Upper lobe of left lung (tissue), 6 donors: ENCODE results near the gene KLHL40. TPM values are rescaled to one million over a fixed set of nuclear protein-coding genes. Genes with fewer than 3 reads are reported as not detected.

Experiments
- ATAC-seq, 2 donors: fragments of 200-7000 bp; cut with Tn5 transposase; one replicate each; pipeline ENCODE4 v1.9.1; 2022; ENCODE audit warnings: mild to moderate bottlenecking in 2 of 2, moderate library complexity in 2 of 2; ENCODE audit not compliant: low FRiP score in 2 of 2
- DNase-seq, 2 donors: peaks; one replicate each; pipeline ENCODE4 v3.0.0-alpha.2; 2019 to 2020
- H3K27ac ChIP-seq, 4 donors: fragments of 200-600 bp; sonication (generic); one replicate each; pipeline ENCODE4 v1.5.1; 2016 to 2019
- H3K27me3 ChIP-seq, 4 donors: fragments of 200-600 bp; sonication (generic); one replicate each; pipeline ENCODE4 v1.5.1; 2017 to 2019
- H3K36me3 ChIP-seq, 4 donors: fragments of 200-600 bp; sonication (generic); one replicate each; pipeline ENCODE4 v1.5.1; 2016 to 2019
- H3K4me1 ChIP-seq, 4 donors: fragments of 200-600 bp; sonication (generic); one replicate each; pipeline ENCODE4 v1.5.1; 2018 to 2019
- H3K4me3 ChIP-seq, 4 donors: fragments of 200-600 bp; sonication (generic); one replicate each; pipeline ENCODE4 v1.5.1; 2017 to 2019; ENCODE audit warnings: mild to moderate bottlenecking in 2 of 4, moderate library complexity in 1 of 4
- H3K9me3 ChIP-seq, 4 donors: fragments of 200-600 bp; sonication (generic); one replicate each; pipeline ENCODE4 v1.5.1; 2018 to 2019
- EP300 ChIP-seq, 4 donors: sonication (generic); formaldehyde crosslinking; IDR thresholded peaks; one replicate each; pipeline ENCODE4 v1.5.1; 2017; ENCODE audit warnings: antibody characterized with exemption in 4 of 4, control low read depth in 2 of 4
- POLR2A ChIP-seq, 4 donors: fragments of 450-650 bp; IDR thresholded peaks; one replicate each; pipeline ENCODE4 v1.5.1; 2016 to 2017; ENCODE audit warnings: antibody characterized with exemption in 4 of 4, mild to moderate bottlenecking in 2 of 4
- POLR2AphosphoS5 ChIP-seq, 2 donors: sonication (generic); formaldehyde crosslinking; IDR thresholded peaks; one replicate each; pipeline ENCODE4 v1.5.1; 2017; ENCODE audit warnings: antibody characterized with exemption in 2 of 2
- WGBS, 2 donors: methylation state at CpG; one replicate each; pipeline ENCODE4 v1.1.5; 2017 to 2018; 5-methylcytosine and 5-hydroxymethylcytosine counted together
- total RNA-seq, 6 donors: library from RNA; depleted of rRNA in 4 of 6; stranded (reverse); fragments of >200 nt in 4 of 6; gene quantifications; one replicate each; pipeline versions ENCODE4 v1.1.0 to v1.2.1, GENCODE V29; 2016 to 2021
- TF ChIP-seq, protein P1 (sequence below), 6 experiments: fragments of 450-650 bp in 4 of 6; fragments of 200-600 bp in 2 of 6; sonication (generic) in 2 of 6; IDR thresholded peaks; one replicate each; pipeline ENCODE4 v1.5.1; 2016 to 2019; ENCODE audit warnings: antibody characterized with exemption in 6 of 6
- donor health status: DM: no; HTN: no; CAD: no; lungs with moderate emphysema.
- donor health status: DM: no; HTN: yes; CAD: no; lungs with severe emphysema.

Gene KLHL40
- total RNA-seq, 6 donors from 2014 or later: not detected

- Histone ChIP-seq H3K4me3 (no peak overlapping the region), H3K27me3 (no peaks in the 10 kb centered on the region), H3K27ac (no peak overlapping the region), H3K4me1 (no peaks in the 10 kb centered on the region), H3K9me3 (no peaks in the 10 kb centered on the region), H3K36me3 (no peaks in the 10 kb centered on the region)
- no peak for DNase-seq
- WGBS, 2 donors: 90 to 100% methylated on average over 2 to 4 of the region's 4 CpGs
- ATAC-seq: no peak
- TF ChIP-seq, protein P1, sequence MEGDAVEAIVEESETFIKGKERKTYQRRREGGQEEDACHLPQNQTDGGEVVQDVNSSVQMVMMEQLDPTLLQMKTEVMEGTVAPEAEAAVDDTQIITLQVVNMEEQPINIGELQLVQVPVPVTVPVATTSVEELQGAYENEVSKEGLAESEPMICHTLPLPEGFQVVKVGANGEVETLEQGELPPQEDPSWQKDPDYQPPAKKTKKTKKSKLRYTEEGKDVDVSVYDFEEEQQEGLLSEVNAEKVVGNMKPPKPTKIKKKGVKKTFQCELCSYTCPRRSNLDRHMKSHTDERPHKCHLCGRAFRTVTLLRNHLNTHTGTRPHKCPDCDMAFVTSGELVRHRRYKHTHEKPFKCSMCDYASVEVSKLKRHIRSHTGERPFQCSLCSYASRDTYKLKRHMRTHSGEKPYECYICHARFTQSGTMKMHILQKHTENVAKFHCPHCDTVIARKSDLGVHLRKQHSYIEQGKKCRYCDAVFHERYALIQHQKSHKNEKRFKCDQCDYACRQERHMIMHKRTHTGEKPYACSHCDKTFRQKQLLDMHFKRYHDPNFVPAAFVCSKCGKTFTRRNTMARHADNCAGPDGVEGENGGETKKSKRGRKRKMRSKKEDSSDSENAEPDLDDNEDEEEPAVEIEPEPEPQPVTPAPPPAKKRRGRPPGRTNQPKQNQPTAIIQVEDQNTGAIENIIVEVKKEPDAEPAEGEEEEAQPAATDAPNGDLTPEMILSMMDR (IDR thresholded peaks at IDR 0.05): no peak
- TF ChIP-seq POLR2AphosphoS5 (IDR thresholded peaks at IDR 0.05) (no peak), POLR2A (IDR thresholded peaks at IDR 0.05) (no peak), EP300 (IDR thresholded peaks at IDR 0.05) (no peak)
Measured at GRCh38 chr3:42712344-42712648, 27.0 kb downstream of the KLHL40 start.

GRCh38 chr3:42712688-42713372, 27.5 kb downstream of the KLHL40 start:
- H3K4me3 ChIP-seq: no peak overlapping the region
- WGBS, 2 donors: 78 to 87% methylated on average over 4 to 5 of the region's 5 CpGs
- no peaks in the 10 kb centered on the region for H3K36me3 ChIP-seq
- no peaks in the 10 kb centered on the region for H3K9me3 ChIP-seq
- TF ChIP-seq EP300 (IDR thresholded peaks at IDR 0.05): no peak
- no peak for TF ChIP-seq POLR2A (IDR thresholded peaks at IDR 0.05)
- TF ChIP-seq POLR2AphosphoS5 (IDR thresholded peaks at IDR 0.05): no peak
- TF ChIP-seq, protein P1 (IDR thresholded peaks at IDR 0.05): no peak
- DNase-seq (peak in 1 of 2 donors; percentile 14), ATAC-seq (no peak)
- H3K27me3 ChIP-seq: no peaks in the 10 kb centered on the region
- no peak overlapping the region for H3K27ac ChIP-seq
- no peaks in the 10 kb centered on the region for H3K4me1 ChIP-seq

DNA sequence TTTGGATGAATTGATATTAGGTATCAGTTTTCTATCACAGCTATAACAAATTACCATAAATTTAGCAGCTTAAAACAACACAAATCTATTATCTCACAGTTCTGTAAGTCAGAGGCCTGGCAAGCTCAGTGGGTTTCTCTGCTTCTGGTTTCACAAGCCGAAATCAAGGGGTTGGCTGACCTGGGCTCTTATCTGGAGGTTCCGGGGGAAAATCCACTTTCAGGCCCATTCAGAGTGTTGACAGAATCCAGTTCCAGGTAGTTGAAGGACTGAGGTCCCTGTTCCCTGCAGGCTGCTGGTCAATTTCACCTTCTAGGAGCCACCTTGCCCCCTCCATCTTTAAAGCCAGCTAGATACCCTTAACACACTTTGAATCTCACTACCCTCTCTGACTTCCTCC, 28.4 kb downstream of the KLHL40 start:
- no peaks in the 10 kb centered on the region for H3K9me3 ChIP-seq
- DNase-seq (peak in 1 of 2 donors; percentile 48), ATAC-seq (no peak)
- no peaks in the 10 kb centered on the region for H3K36me3 ChIP-seq
- no peak overlapping the region for H3K4me3 ChIP-seq
- no peaks in the 10 kb centered on the region for H3K27me3 ChIP-seq
- H3K4me1 ChIP-seq: no peaks in the 10 kb centered on the region
- WGBS, 2 donors: 66 to 72% methylated on average over 2 of the region's 2 CpGs
- no peak overlapping the region for H3K27ac ChIP-seq
- TF ChIP-seq EP300 (IDR thresholded peaks at IDR 0.05) (no peak), POLR2AphosphoS5 (IDR thresholded peaks at IDR 0.05) (no peak), POLR2A (IDR thresholded peaks at IDR 0.05) (no peak)
- TF ChIP-seq, protein P1 (IDR thresholded peaks at IDR 0.05): no peak

- no peaks in the 10 kb centered on the region for H3K36me3 ChIP-seq
- ATAC-seq: no peak
Measured at GRCh38 chr3:42714171-42714852, 29.0 kb downstream of the KLHL40 start.

More at GRCh38 chr3:42714171-42714852, 29.0 kb downstream of the KLHL40 start:
- no peak for DNase-seq
- Histone ChIP-seq H3K27ac (no peak overlapping the region), H3K27me3 (no peaks in the 10 kb centered on the region), H3K9me3 (no peaks in the 10 kb centered on the region), H3K4me3 (no peak overlapping the region), H3K4me1 (no peaks in the 10 kb centered on the region)
- TF ChIP-seq EP300 (IDR thresholded peaks at IDR 0.05) (no peak), POLR2A (IDR thresholded peaks at IDR 0.05) (no peak), POLR2AphosphoS5 (IDR thresholded peaks at IDR 0.05) (no peak)
- TF ChIP-seq, protein P1 (IDR thresholded peaks at IDR 0.05): no peak
- 82 to 85% methylated on average over 4 of the region's 4 CpGs for WGBS, 2 donors
